H9 (cell line): ENCODE results near the gene TLR8. TPM values are rescaled to one million over a fixed set of nuclear protein-coding genes. Genes with fewer than 3 reads are reported as not detected.

Experiments
- DNase-seq: peaks from one replicate; pipeline ENCODE4 v3.0.0-alpha.2; 2017
- H2AFZ ChIP-seq: one replicate; pipeline ENCODE4 v1.6.1; 2013; ENCODE audit warnings: mild to moderate bottlenecking, low read length, control low read depth, moderate library complexity
- H2AK5ac ChIP-seq: 2 replicates; pipeline ENCODE4 v1.6.1; 2013; ENCODE audit warnings: low read length, control low read depth, mixed read lengths; ENCODE audit not compliant: insufficient read length
- H2BK120ac ChIP-seq: one replicate; pipeline ENCODE4 v1.6.1; 2013; ENCODE audit warnings: low read depth, mild to moderate bottlenecking, low read length, control low read depth, inconsistent platforms; ENCODE audit not compliant: poor library complexity, severe bottlenecking
- H2BK12ac ChIP-seq: 2 replicates; pipeline ENCODE4 v1.6.1; 2013; ENCODE audit warnings: low read length, control low read depth, mixed read lengths, low read depth; ENCODE audit not compliant: insufficient read length
- H2BK15ac ChIP-seq: 2 replicates; pipeline ENCODE4 v1.6.1; 2013; ENCODE audit warnings: low read depth, low read length, control low read depth
- H2BK20ac ChIP-seq: one replicate; pipeline ENCODE4 v1.6.1; 2013; ENCODE audit warnings: low read depth, mild to moderate bottlenecking, low read length, control low read depth, inconsistent platforms; ENCODE audit not compliant: poor library complexity, severe bottlenecking
- H2BK5ac ChIP-seq: 2 replicates; pipeline ENCODE4 v1.6.1; 2013; ENCODE audit warnings: low read length, control low read depth, mixed read lengths; ENCODE audit not compliant: insufficient read length
- H3K14ac ChIP-seq: 2 replicates; pipeline ENCODE4 v1.6.1; 2013; ENCODE audit warnings: low read length, control low read depth; ENCODE audit not compliant: insufficient read depth
- H3K18ac ChIP-seq: 2 replicates; pipeline ENCODE4 v1.6.1; 2013; ENCODE audit warnings: low read depth, mild to moderate bottlenecking, mixed read lengths, low read length, control low read depth; ENCODE audit not compliant: insufficient read length
- H3K23ac ChIP-seq: 2 replicates; pipeline ENCODE4 v1.6.1; 2013; ENCODE audit warnings: low read length, control low read depth, mixed read lengths, low read depth; ENCODE audit not compliant: insufficient read length
- H3K23me2 ChIP-seq: 2 replicates; pipeline ENCODE4 v1.6.1; 2013; ENCODE audit warnings: low read depth, mild to moderate bottlenecking, mixed read lengths, low read length, control low read depth; ENCODE audit not compliant: insufficient read length, poor library complexity, severe bottlenecking
- H3K27ac ChIP-seq: 2 replicates; pipeline ENCODE4 v1.5.1; 2013; ENCODE audit warnings: low read length, control low read depth, mixed read lengths, low read depth; ENCODE audit not compliant: insufficient read length
- H3K27me3 ChIP-seq: 2 replicates; pipeline ENCODE4 v1.6.1; 2013; ENCODE audit warnings: low read length, control low read depth, inconsistent platforms; ENCODE audit not compliant: insufficient read depth
- H3K4ac ChIP-seq: 2 replicates; pipeline ENCODE4 v1.6.1; 2013; ENCODE audit warnings: low read depth, mild to moderate bottlenecking, control low read depth, inconsistent platforms, low read length, moderate library complexity
- H3K4me1 ChIP-seq: 2 replicates; pipeline ENCODE4 v1.6.1; 2013; ENCODE audit warnings: low read length, control low read depth, inconsistent platforms; ENCODE audit not compliant: insufficient read depth
- H3K4me2 ChIP-seq: 2 replicates; pipeline ENCODE4 v1.6.1; 2013; ENCODE audit warnings: low read length, control low read depth, mixed read lengths; ENCODE audit not compliant: insufficient read length, insufficient read depth
- H3K56ac ChIP-seq: 2 replicates; pipeline ENCODE4 v1.6.1; 2013; ENCODE audit warnings: low read depth, mild to moderate bottlenecking, mixed read lengths, low read length, control low read depth; ENCODE audit not compliant: insufficient read length
- H3K79me1 ChIP-seq: 2 replicates; pipeline ENCODE4 v1.6.1; 2013; ENCODE audit warnings: low read depth, mild to moderate bottlenecking, moderate library complexity, low read length, control low read depth, inconsistent platforms; ENCODE audit not compliant: insufficient read depth, poor library complexity, severe bottlenecking
- H3K79me2 ChIP-seq: 2 replicates; pipeline ENCODE4 v1.6.1; 2013; ENCODE audit warnings: low read length, control low read depth, inconsistent platforms; ENCODE audit not compliant: insufficient read depth
- H3K9ac ChIP-seq: 2 replicates; pipeline ENCODE4 v1.6.1; 2013; ENCODE audit warnings: low read length, control low read depth, mixed read lengths; ENCODE audit not compliant: insufficient read length; ENCODE audit errors: extremely low read depth
- H3K9me3 ChIP-seq: one replicate; pipeline ENCODE4 v1.6.1; 2013; ENCODE audit warnings: low read depth, low read length, inconsistent platforms; ENCODE audit not compliant: control insufficient read depth
- H3T11ph ChIP-seq: one replicate; pipeline ENCODE4 v1.6.1; 2013; ENCODE audit warnings: mild to moderate bottlenecking, low read length, control low read depth, inconsistent platforms
- H4K20me1 ChIP-seq: one replicate; pipeline ENCODE4 v1.6.1; 2013; ENCODE audit not compliant: control insufficient read depth, insufficient read length, insufficient read depth
- H4K5ac ChIP-seq: 2 replicates; pipeline ENCODE4 v1.6.1; 2013; ENCODE audit warnings: low read depth, mild to moderate bottlenecking, mixed read lengths, low read length, control low read depth; ENCODE audit not compliant: insufficient read length
- H4K8ac ChIP-seq: replicated peaks from 2 replicates; pipeline ENCODE4 v1.6.1; 2013; ENCODE audit warnings: low read length, control low read depth, mixed read lengths, low read depth; ENCODE audit not compliant: insufficient read length
- H4K91ac ChIP-seq: 2 replicates; pipeline ENCODE4 v1.6.1; 2013; ENCODE audit warnings: low read depth, mild to moderate bottlenecking, moderate library complexity, mixed read lengths, low read length, control low read depth; ENCODE audit not compliant: insufficient read length
- H3K27ac Mint-ChIP-seq, 3 experiments: 2 replicates in 2 of 3; 3 replicates in 1 of 3; pipeline ENCODE4 v1.8.0; 2020 to 2021; ENCODE audit warnings: mixed read lengths in 3 of 3, mild to moderate bottlenecking in 1 of 3, moderate library complexity in 1 of 3
- H3K27me3 Mint-ChIP-seq: 2 replicates; pipeline ENCODE4 v1.8.0; 2021; ENCODE audit warnings: low read depth, mild to moderate bottlenecking, moderate library complexity, mixed read lengths
- H3K36me3 Mint-ChIP-seq, 3 experiments: 2 replicates in 2 of 3; 3 replicates in 1 of 3; pipeline ENCODE4 v1.8.0; 2020 to 2021; ENCODE audit warnings: low read depth in 3 of 3, mixed read lengths in 3 of 3; ENCODE audit not compliant: insufficient read depth in 1 of 3
- H3K4me1 Mint-ChIP-seq, 2 experiments: 2 replicates each; pipeline ENCODE4 v1.8.0; 2020; ENCODE audit warnings: mixed read lengths in 2 of 2
- H3K4me3 Mint-ChIP-seq, 2 experiments: 2 replicates in 1 of 2; 3 replicates in 1 of 2; pipeline ENCODE4 v1.8.0; 2020 to 2021; ENCODE audit warnings: mild to moderate bottlenecking in 2 of 2, mixed read lengths in 2 of 2, moderate library complexity in 1 of 2
- H3K9me3 Mint-ChIP-seq, 2 experiments: 2 replicates in 1 of 2; 3 replicates in 1 of 2; pipeline ENCODE4 v1.8.0; 2020; ENCODE audit warnings: mild to moderate bottlenecking in 2 of 2, mixed read lengths in 2 of 2, moderate library complexity in 1 of 2
- WGBS: extraction: QIAGEN DNeasy Blood & Tissue Kit; methylation state at CpG from one replicate; pipeline ENCODE4 v1.1.7; 2013; ENCODE audit warnings: missing lambda C conversion rate, low lambda C conversion rate, mixed read lengths; ENCODE audit not compliant: insufficient read length; ENCODE audit errors: extremely low coverage; 5-methylcytosine and 5-hydroxymethylcytosine counted together
- total RNA-seq: library from RNA; stranded (reverse); gene quantifications from 2 replicates; pipeline ENCODE4 v1.2.1, GENCODE V29; 2021
- TF ChIP-seq, protein P1 (sequence below): fragments of 200-600 bp; sonication (generic); conservative IDR thresholded peaks from 3 replicates; pipeline ENCODE4 v1.8.0; 2021; ENCODE audit warnings: antibody characterized with exemption, mild to moderate bottlenecking

Gene TLR8
- total RNA-seq, 1 experiment from 2014 or later, result not detected

- Histone ChIP-seq H2BK12ac (no peak overlapping the region), H4K20me1 (no peaks in the 10 kb centered on the region), H3K14ac (no peak overlapping the region), H3K79me2 (no peaks in the 10 kb centered on the region), H2BK5ac (no peak overlapping the region), H3K27me3 (no peaks in the 10 kb centered on the region), H3K27ac (no peak overlapping the region), H3K4me2 (no peak overlapping the region), H2AK5ac (no peak overlapping the region), H4K91ac (no peak overlapping the region), H3K56ac (no peak overlapping the region), H2BK15ac (no peak overlapping the region), H2BK20ac (no peak overlapping the region), H3T11ph (no peak overlapping the region), H2BK120ac (no peak overlapping the region), H4K8ac (no peak overlapping the region), H3K23ac (no peak overlapping the region), H3K4me1 (peaks cover 2% of the 10 kb centered on the region; the same call in 1 of the 2 replicates), H3K23me2 (no peaks in the 10 kb centered on the region), H4K5ac (no peak overlapping the region), H2AFZ (no peak overlapping the region), H3K9ac (no peak overlapping the region), H3K9me3 (peaks cover 12% of the 10 kb centered on the region), H3K79me1 (no peaks in the 10 kb centered on the region), H3K18ac (no peak overlapping the region), H3K4ac (no peak overlapping the region)
- H3K27me3 Mint-ChIP-seq, result peaks cover 5% of the 10 kb centered on the region; the same call in 1 of the 2 replicates
- WGBS, result no CpG with 5 or more reads among the region's 5 CpGs
- TF ChIP-seq, protein P1, sequence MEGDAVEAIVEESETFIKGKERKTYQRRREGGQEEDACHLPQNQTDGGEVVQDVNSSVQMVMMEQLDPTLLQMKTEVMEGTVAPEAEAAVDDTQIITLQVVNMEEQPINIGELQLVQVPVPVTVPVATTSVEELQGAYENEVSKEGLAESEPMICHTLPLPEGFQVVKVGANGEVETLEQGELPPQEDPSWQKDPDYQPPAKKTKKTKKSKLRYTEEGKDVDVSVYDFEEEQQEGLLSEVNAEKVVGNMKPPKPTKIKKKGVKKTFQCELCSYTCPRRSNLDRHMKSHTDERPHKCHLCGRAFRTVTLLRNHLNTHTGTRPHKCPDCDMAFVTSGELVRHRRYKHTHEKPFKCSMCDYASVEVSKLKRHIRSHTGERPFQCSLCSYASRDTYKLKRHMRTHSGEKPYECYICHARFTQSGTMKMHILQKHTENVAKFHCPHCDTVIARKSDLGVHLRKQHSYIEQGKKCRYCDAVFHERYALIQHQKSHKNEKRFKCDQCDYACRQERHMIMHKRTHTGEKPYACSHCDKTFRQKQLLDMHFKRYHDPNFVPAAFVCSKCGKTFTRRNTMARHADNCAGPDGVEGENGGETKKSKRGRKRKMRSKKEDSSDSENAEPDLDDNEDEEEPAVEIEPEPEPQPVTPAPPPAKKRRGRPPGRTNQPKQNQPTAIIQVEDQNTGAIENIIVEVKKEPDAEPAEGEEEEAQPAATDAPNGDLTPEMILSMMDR, result no peak
- H3K9me3 Mint-ChIP-seq, result peaks cover 62 to 63% of the 10 kb centered on the region in 2 experiments
- H3K27ac Mint-ChIP-seq, result no peak overlapping the region
- DNase-seq, result no peak
- peaks cover 0 to 5% of the 10 kb centered on the region in 2 experiments; a peak in 3 of 4 replicates for H3K4me1 Mint-ChIP-seq
- peaks cover 7 to 16% (median 12%) of the 10 kb centered on the region in 3 experiments for H3K36me3 Mint-ChIP-seq
- H3K4me3 Mint-ChIP-seq, result no peak overlapping the region
Measured at GRCh38 chrX:12958059-12958458, 51.6 kb downstream of the TLR8 start.
